SK-N-SH (cell line): ENCODE measurements around the gene TRAK1.

Experiments
- CTCF ChIP-seq: fragments of 200-600 bp; sonication (generic); IDR thresholded peaks from 2 replicates; pipeline ENCODE4 v1.6.1; 2017; ENCODE audit warnings: antibody characterized with exemption, mild to moderate bottlenecking, moderate library complexity
- ELF1 ChIP-seq: IDR thresholded peaks from 2 replicates; pipeline ENCODE4 v1.4.0; 2012
- EZH2phosphoT487 ChIP-seq: fragments of 200-600 bp; sonication (generic); IDR thresholded peaks from 2 replicates; pipeline ENCODE4 v1.6.1; 2017; ENCODE audit warnings: low read depth, mixed run types, mild to moderate bottlenecking, antibody characterized with exemption, moderate library complexity, borderline replicate concordance
- FOSL2 ChIP-seq: IDR thresholded peaks from 2 replicates; pipeline ENCODE4 v1.4.0; 2012; ENCODE audit warnings: low read depth, mild to moderate bottlenecking, moderate library complexity, borderline replicate concordance
- GATA2 ChIP-seq: sonication (generic); formaldehyde crosslinking; IDR thresholded peaks from 2 replicates; pipeline ENCODE4 v1.5.0; 2020; ENCODE audit warnings: mild to moderate bottlenecking, missing genetic modification reagents
- JUND ChIP-seq: IDR thresholded peaks from 2 replicates; pipeline ENCODE4 v1.4.0; 2012
- PBX3 ChIP-seq: IDR thresholded peaks from 2 replicates; pipeline ENCODE4; 2012
- POLR2AphosphoS5 ChIP-seq: IDR thresholded peaks from 2 replicates; pipeline ENCODE4 v1.6.1; 2012; ENCODE audit warnings: low read depth, low read length
- RFX5 ChIP-seq: IDR thresholded peaks from 2 replicates; pipeline ENCODE4 v1.6.1; 2012; ENCODE audit warnings: mild to moderate bottlenecking, improper control_type of control experiment, low read length
- RXRA ChIP-seq: IDR thresholded peaks from 2 replicates; pipeline ENCODE4 v1.4.0; 2012; ENCODE audit warnings: low read depth, mild to moderate bottlenecking, borderline replicate concordance
- SIN3A ChIP-seq: IDR thresholded peaks from 2 replicates; pipeline ENCODE4 v1.6.1; 2012; ENCODE audit warnings: low read depth, mild to moderate bottlenecking, low read length, moderate library complexity, borderline replicate concordance
- TAF1 ChIP-seq: IDR thresholded peaks from 2 replicates; pipeline ENCODE4 v1.6.1; 2012; ENCODE audit warnings: low read depth, mild to moderate bottlenecking, low read length, moderate library complexity, borderline replicate concordance

- no peak for TF ChIP-seq CTCF
- no peak for TF ChIP-seq RXRA
- TF ChIP-seq ELF1, result no peak
- peak; percentile 83; the same call in 1 of the 2 replicates for TF ChIP-seq FOSL2
- no peak for TF ChIP-seq EZH2phosphoT487
- peak; percentile 55 for TF ChIP-seq PBX3
- no peak for TF ChIP-seq GATA2
- no peak for TF ChIP-seq POLR2AphosphoS5
- TF ChIP-seq JUND, result peak; percentile 60
- no peak for TF ChIP-seq TAF1
- TF ChIP-seq SIN3A, result 0 out of 2 replicates have a peak, but pooled peaks have one; percentile 30
- TF ChIP-seq RFX5, result peak; percentile 62; the same call in 1 of the 2 replicates
These were observed 88.1 kb downstream of the TRAK1 start for GRCh38 chr3:42179110-42179725.
